AML-193 (cell line): ENCODE results near the gene CPNE2.
"Not testable (repeated sequence)": the region's sequence is repeated elsewhere in the genome, so short reads cannot be mapped to it uniquely, and the experiment has no call there.

Source experiments
- DNase-seq, 2 experiments: peaks; one replicate each; lab custom pipeline; 2025; lab: John Stamatoyannopoulos, UW

CPNE2 gene

GRCh38 chr16:57098188-57098841 is 5.9 kb downstream of the CPNE2 start:
- no peak for DNase-seq

GRCh38 chr16:57099965-57100364 is 7.6 kb downstream of the CPNE2 start:
- DNase-seq, result not testable (repeated sequence)

GRCh38 chr16:57100445-57100844 is 8.1 kb downstream of the CPNE2 start:
- no peak for DNase-seq

- no peak for DNase-seq
Observed at GRCh38 chr16:57102888-57103851, 10.8 kb downstream of the CPNE2 start.

GRCh38 chr16:57104706-57105105 is 12.3 kb downstream of the CPNE2 start:
- DNase-seq, result no peak

- no peak for DNase-seq
Observed at GRCh38 chr16:57105184-57105583, 12.8 kb downstream of the CPNE2 start.

- no peak for DNase-seq
Observed at GRCh38 chr16:57106767-57107166, 14.4 kb downstream of the CPNE2 start.

- no peak for DNase-seq
Observed at GRCh38 chr16:57107321-57107922, 15.0 kb downstream of the CPNE2 start.

- no peak for DNase-seq
Observed at GRCh38 chr16:57108432-57108831, 16.0 kb downstream of the CPNE2 start.

- DNase-seq, result not testable (repeated sequence)
Observed at GRCh38 chr16:57109259-57110105, 17.1 kb downstream of the CPNE2 start.

- no peak for DNase-seq
Observed at GRCh38 chr16:57110937-57111336, 18.6 kb downstream of the CPNE2 start.

GRCh38 chr16:57111420-57111819 is 19.0 kb downstream of the CPNE2 start:
- no peak for DNase-seq

GRCh38 chr16:57112403-57113041 is 20.1 kb downstream of the CPNE2 start:
- no peak for DNase-seq

GRCh38 chr16:57113042-57113453 is 20.7 kb downstream of the CPNE2 start:
- DNase-seq, result no peak

- DNase-seq, result no peak
Observed at GRCh38 chr16:57113664-57114063, 21.3 kb downstream of the CPNE2 start.

- no peak for DNase-seq
Observed at GRCh38 chr16:57115168-57115513, 22.8 kb downstream of the CPNE2 start.

- no peak for DNase-seq
Observed at GRCh38 chr16:57115514-57116182, 23.3 kb downstream of the CPNE2 start.

GRCh38 chr16:57118461-57119084 is 26.2 kb downstream of the CPNE2 start:
- no peak for DNase-seq

GRCh38 chr16:57123216-57123973 is 31.0 kb downstream of the CPNE2 start:
- peak; percentile 54 to 63 for DNase-seq
